HCT116 (cell line): ENCODE data around the gene USP36. TPM values are rescaled to one million over a fixed set of nuclear protein-coding genes. Genes with fewer than 3 reads are reported as not detected.

Experiments
- ATAC-seq: fragments of 200-7000 bp; cut with Tn5 transposase; 2 replicates; pipeline ENCODE4 v1.9.1; 2020; ENCODE audit warnings: mild to moderate bottlenecking, moderate library complexity
- BruUV-seq: library from RNA; stranded (reverse); fragments of 400-500 nt; replicated peaks from 2 replicates; lab custom pipeline; 2021; lab: Mats Ljungman, UMichigan
- CTCF ChIA-PET: fragments of 300-600 bp; sonication (Branson Sonifier 250); formaldehyde crosslinking; loops from one replicate; lab custom pipeline; 2021; ENCODE audit warnings: antibody characterized with exemption; lab: Charles Lee
- POLR2A ChIA-PET: fragments of 300-600, 350-600 bp; sonication (Branson Sonifier 250); formaldehyde crosslinking; loops from one replicate; lab custom pipeline; 2021; ENCODE audit warnings: antibody characterized with exemption; lab: Charles Lee
- RAD21 ChIA-PET, 2 experiments: fragments of 300-600 bp; sonication (Branson Sonifier 250); formaldehyde crosslinking; loops; one replicate each; lab custom pipeline; 2023; ENCODE audit warnings: low total read pairs in 2 of 2; ENCODE audit not compliant: uncharacterized antibody in 2 of 2, unreplicated experiment in 2 of 2, low non-redundant PET in 1 of 2; lab: Charles Lee
- DNase-seq: peaks from one replicate; pipeline ENCODE4 v3.0.0-alpha.2; 2010; ENCODE audit warnings: low read depth, low spot score
- H2AFZ ChIP-seq: fragments of 200-600 bp; shearing (Covaris generic), sonication (generic); 2 replicates; pipeline ENCODE4 v1.6.1; 2017; ENCODE audit warnings: low read depth, mixed run types, mixed read lengths, antibody characterized with exemption, low read length; ENCODE audit not compliant: poor library complexity, severe bottlenecking
- H3K27ac ChIP-seq: 2 replicates; pipeline ENCODE4 v1.5.1; 2012; ENCODE audit warnings: low read depth, low read length
- H3K27me3 ChIP-seq: fragments of 200-600 bp; sonication (generic); 2 replicates; pipeline ENCODE4 v1.6.1; 2016; ENCODE audit warnings: mixed run types, low read length, mixed read lengths; ENCODE audit not compliant: insufficient read depth
- H3K36me3 ChIP-seq, 2 experiments: fragments of 200-500 bp in 1 of 2; fragments of 200-600 bp in 1 of 2; sonication (Bioruptor generic) in 1 of 2; sonication (generic) in 1 of 2; 2 replicates each; pipeline versions ENCODE4 v1.5.1 to v1.6.1; 2014 to 2016; ENCODE audit warnings: low read length in 2 of 2, inconsistent platforms in 1 of 2, mixed read lengths in 1 of 2, mixed run types in 1 of 2; ENCODE audit not compliant: insufficient read depth in 2 of 2, control insufficient read depth in 1 of 2
- H3K4me1 ChIP-seq, 2 experiments: fragments of 200-600 bp in 1 of 2; sonication (generic) in 1 of 2; 2 replicates each; pipeline versions ENCODE4 v1.5.1 to v1.6.1; 2012 to 2017; ENCODE audit warnings: low read length in 2 of 2, inconsistent platforms in 1 of 2, mild to moderate bottlenecking in 1 of 2, mixed read lengths in 1 of 2, mixed run types in 1 of 2, moderate library complexity in 1 of 2; ENCODE audit not compliant: insufficient read depth in 2 of 2, control insufficient read depth in 1 of 2
- H3K4me2 ChIP-seq: fragments of 200-600 bp; sonication (generic); 2 replicates; pipeline ENCODE4 v1.6.1; 2017; ENCODE audit warnings: mixed run types, low read length, mixed read lengths
- H3K4me3 ChIP-seq, 2 experiments: fragments of 200-600 bp in 1 of 2; sonication (generic) in 1 of 2; replicated peaks in 1 of 2; 2 replicates each; pipeline ENCODE4 v1.5.1; 2011 to 2016; ENCODE audit warnings: low read length in 2 of 2, control low read depth in 1 of 2, low read depth in 1 of 2, mild to moderate bottlenecking in 1 of 2, mixed read lengths in 1 of 2, mixed run types in 1 of 2
- H3K79me2 ChIP-seq: fragments of 200-600 bp; sonication (generic); 2 replicates; pipeline ENCODE4 v1.6.1; 2017; ENCODE audit warnings: mild to moderate bottlenecking, mixed run types, low read length, moderate library complexity, mixed read lengths; ENCODE audit not compliant: insufficient read depth
- H3K9ac ChIP-seq: fragments of 200-600 bp; sonication (generic); 2 replicates; pipeline ENCODE4 v1.6.1; 2016; ENCODE audit warnings: low read length, mixed read lengths
- H3K9me2 ChIP-seq: fragments of 200-600 bp; sonication (generic), shearing (Covaris generic); 2 replicates; pipeline ENCODE4 v1.6.1; 2017; ENCODE audit warnings: mixed run types, mild to moderate bottlenecking, moderate library complexity; ENCODE audit not compliant: insufficient read depth
- H3K9me3 ChIP-seq, 2 experiments: fragments of 200-500 bp in 1 of 2; fragments of 200-600 bp in 1 of 2; sonication (Bioruptor generic) in 1 of 2; sonication (generic) in 1 of 2; 2 replicates each; pipeline ENCODE4 v1.6.1; 2014 to 2017; ENCODE audit warnings: low read length in 2 of 2, mixed read lengths in 2 of 2, inconsistent platforms in 1 of 2, low read depth in 1 of 2, mild to moderate bottlenecking in 1 of 2, mixed run types in 1 of 2, moderate library complexity in 1 of 2; ENCODE audit not compliant: control insufficient read depth in 1 of 2, insufficient read depth in 1 of 2
- H4K20me1 ChIP-seq: fragments of 200-600 bp; sonication (generic), shearing (Covaris generic); 2 replicates; pipeline ENCODE4 v1.6.1; 2017; ENCODE audit warnings: mixed run types, mild to moderate bottlenecking, moderate library complexity; ENCODE audit not compliant: insufficient read depth
- CBX3 ChIP-seq: IDR thresholded peaks from 2 replicates; pipeline ENCODE4 v1.6.1; 2012; ENCODE audit warnings: low read depth
- CTCF ChIP-seq, 3 experiments: fragments of 200-600 bp in 1 of 3; sonication (generic) in 1 of 3; IDR thresholded peaks in 2 of 3; conservative IDR thresholded peaks in 1 of 3; 2 replicates each; pipeline ENCODE4 v1.5.1; 2012 to 2017; ENCODE audit warnings: low read depth in 2 of 3, low read length in 2 of 3, antibody characterized with exemption in 1 of 3, borderline replicate concordance in 1 of 3, control low read depth in 1 of 3, mild to moderate bottlenecking in 1 of 3, mixed read lengths in 1 of 3, mixed run types in 1 of 3, moderate library complexity in 1 of 3; ENCODE audit not compliant: insufficient read depth in 1 of 3
- EGR1 ChIP-seq: IDR thresholded peaks from 2 replicates; pipeline ENCODE4 v1.6.1; 2012; ENCODE audit warnings: low read depth
- ELF1 ChIP-seq: IDR thresholded peaks from 2 replicates; pipeline ENCODE4 v1.6.1; 2012; ENCODE audit warnings: low read depth, borderline replicate concordance
- EZH2phosphoT487 ChIP-seq: fragments of 200-600 bp; IDR thresholded peaks from 2 replicates; pipeline ENCODE4 v1.6.1; 2018; ENCODE audit warnings: antibody characterized with exemption, borderline replicate concordance
- FOSL1 ChIP-seq: IDR thresholded peaks from 2 replicates; pipeline ENCODE4 v1.6.1; 2012; ENCODE audit warnings: low read depth
- POLR2AphosphoS5 ChIP-seq: IDR thresholded peaks from 2 replicates; pipeline ENCODE4 v1.6.1; 2011; ENCODE audit warnings: mild to moderate bottlenecking, low read depth, low read length, moderate library complexity
- RAD21 ChIP-seq: IDR thresholded peaks from 2 replicates; pipeline ENCODE4 v1.6.1; 2012; ENCODE audit warnings: low read depth, mild to moderate bottlenecking
- REST ChIP-seq: IDR thresholded peaks from 2 replicates; pipeline ENCODE4 v1.6.1; 2012; ENCODE audit warnings: low read depth
- SP1 ChIP-seq: IDR thresholded peaks from 2 replicates; pipeline ENCODE4 v1.6.1; 2012; ENCODE audit warnings: low read depth
- SRF ChIP-seq: IDR thresholded peaks from 2 replicates; pipeline ENCODE4 v1.6.1; 2012; ENCODE audit warnings: low read depth
- YY1 ChIP-seq: IDR thresholded peaks from 2 replicates; pipeline ENCODE4 v1.6.1; 2011; ENCODE audit warnings: low read length, low read depth, moderate library complexity, mild to moderate bottlenecking; ENCODE audit not compliant: insufficient replicate concordance; ENCODE audit errors: extremely low read depth
- ZBTB33 ChIP-seq: IDR thresholded peaks from 2 replicates; pipeline ENCODE4 v1.6.1; 2011; ENCODE audit warnings: mild to moderate bottlenecking, low read length, moderate library complexity; ENCODE audit not compliant: insufficient replicate concordance; ENCODE audit errors: extremely low read depth
- ZFX ChIP-seq: fragments of 450-650 bp; IDR thresholded peaks from 2 replicates; pipeline ENCODE4 v1.6.1; 2017
- intact Hi-C: fragments of 100-400 bp; cut with micrococcal nuclease; formaldehyde crosslinking; loops from 2 replicates; pipeline ENCODE4 v1.10.0; 2022
- total RNA-seq: library from RNA; stranded (reverse); gene quantifications from one replicate; pipeline ENCODE4 v1.2.1, GENCODE V29; 2021; ENCODE audit not compliant: unreplicated experiment

Gene USP36
- total RNA-seq, 1 experiment from 2014 or later: 104 TPM

- TF ChIP-seq CTCF (IDR thresholded peaks at IDR 0.05 in 2 of 3, conservative IDR thresholded peaks at IDR 0.05 in 1 of 3; ENCODE audit: borderline replicate concordance in 1 of 3, insufficient read depth in 1 of 3, low read depth in 2 of 3, low read length in 2 of 3) (no peak), SP1 (no peak)
Measured at GRCh38 chr17:78797213-78797612, 43.4 kb downstream of the USP36 start (continued).

- H2AFZ ChIP-seq: no peak overlapping the region
- CTCF ChIA-PET: interaction anchor here (1.3 kb wide), 1 partner anchor 11 kb away, joined by 3 read pairs; no protein-coding TSS in a partner anchor
- H3K79me2 ChIP-seq: peaks cover 27% of the 10 kb centered on the region; the same call in 1 of the 2 replicates
- no peak overlapping the region for H3K9ac ChIP-seq
- H4K20me1 ChIP-seq: peaks cover 16% of the 10 kb centered on the region; the same call in 1 of the 2 replicates
- H3K27me3 ChIP-seq: no peaks in the 10 kb centered on the region
- DNase-seq (no peak), ATAC-seq (no peak)
- RAD21 ChIA-PET: no interaction called here
- no TSS peak for BruUV-seq
- no peak overlapping the region for H3K4me2 ChIP-seq
- POLR2A ChIA-PET: no interaction called here
- intact Hi-C loops: loop anchor here (5.0 kb wide), 1 partner anchor 349 kb away; no protein-coding TSS in a partner anchor
- TF ChIP-seq ZFX: no peak
- TF ChIP-seq EZH2phosphoT487: no peak
- no peak for TF ChIP-seq EGR1
- no peak for TF ChIP-seq CBX3
- TF ChIP-seq ELF1: no peak
- TF ChIP-seq RAD21: no peak
- TF ChIP-seq POLR2AphosphoS5: no peak
- no peak for TF ChIP-seq ZBTB33
- no peak for TF ChIP-seq FOSL1
- no peak for TF ChIP-seq YY1
- TF ChIP-seq CTCF (IDR thresholded peaks at IDR 0.05 in 2 of 3, conservative IDR thresholded peaks at IDR 0.05 in 1 of 3; ENCODE audit: borderline replicate concordance in 1 of 3, insufficient read depth in 1 of 3, low read depth in 2 of 3, low read length in 2 of 3): no peak
- TF ChIP-seq REST: no peak
- TF ChIP-seq SRF: no peak
- H3K9me3 ChIP-seq: no peaks in the 10 kb centered on the region
- no peak overlapping the region for H3K4me3 ChIP-seq
- H3K27ac ChIP-seq: no peak overlapping the region
- H3K36me3 ChIP-seq: peaks cover 45 to 68% of the 10 kb centered on the region in 2 experiments
- H3K4me1 ChIP-seq: 0 out of 4 replicates have a peak, but pooled peaks cover 0 to 3% of the 10 kb centered on the region in 2 experiments
- no peaks in the 10 kb centered on the region for H3K9me2 ChIP-seq
Measured at GRCh38 chr17:78796517-78796900, 44.1 kb downstream of the USP36 start.
